ENCODE results near the gene ANKEF1. TPM values are rescaled to one million over a fixed set of nuclear protein-coding genes. Genes with fewer than 3 reads are reported as not detected.
A peak's percentile ranks its signal among the peaks of the same experiment; 100 is the strongest.

ANKEF1 gene
- total RNA-seq: under 1 TPM; 0.45 to 0.58 TPM

GRCh38 chr20:10034717-10035571 is at the start of gene ANKEF1:
Gene ANKEF1, plus strand, starts transcription at chr20:10034987. Its CDS starts 3,315 bp downstream, at chr20:10038302.
- Mint-ChIP-seq H3K9me3 (no peaks in the 10 kb centered on the region), H3K4me1 (ENCODE audit: low read depth) (peaks cover 3% of the 10 kb centered on the region), H3K4me3 (peak within 1 kb of the TSS; percentile 31), H3K36me3 (ENCODE audit: low read depth) (no peaks in the 10 kb centered on the region), H3K27me3 (peaks cover 7% of the 10 kb centered on the region), H3K27ac (no peak within 1 kb of the TSS)
- intact Hi-C loops (cut with micrococcal nuclease): no loop called here
- DNase-seq (peak; percentile 52), ATAC-seq (peak; percentile 83)
- TF ChIP-seq CTCF (IDR thresholded peaks at IDR 0.05): no peak
- CTCF ChIA-PET: interaction anchor here (1.3 kb wide), 1 partner anchor 55 kb away, joined by 4 read pairs; no protein-coding TSS in a partner anchor
- POLR2A ChIA-PET: interaction anchor here (0.7 kb wide), 1 partner anchor 56 kb away, joined by 3 read pairs; no protein-coding TSS in a partner anchor

- POLR2A ChIA-PET: no interaction called here
- no peak for ATAC-seq
- Mint-ChIP-seq H3K27ac (no peak overlapping the region), H3K4me3 (no peak overlapping the region), H3K36me3 (ENCODE audit: low read depth) (no peaks in the 10 kb centered on the region), H3K27me3 (peaks cover 17% of the 10 kb centered on the region), H3K4me1 (ENCODE audit: low read depth) (no peaks in the 10 kb centered on the region), H3K9me3 (no peaks in the 10 kb centered on the region)
- CTCF ChIA-PET: interaction anchor here (1.4 kb wide), 1 partner anchor 15 kb away, joined by 3 read pairs; no protein-coding TSS in a partner anchor
- intact Hi-C loops (cut with micrococcal nuclease): no loop called here
- DNase-seq: no peak
- TF ChIP-seq CTCF (IDR thresholded peaks at IDR 0.05): no peak
Observed at GRCh38 chr20:9985281-9985680, 49.5 kb upstream of the ANKEF1 start.

DNA sequence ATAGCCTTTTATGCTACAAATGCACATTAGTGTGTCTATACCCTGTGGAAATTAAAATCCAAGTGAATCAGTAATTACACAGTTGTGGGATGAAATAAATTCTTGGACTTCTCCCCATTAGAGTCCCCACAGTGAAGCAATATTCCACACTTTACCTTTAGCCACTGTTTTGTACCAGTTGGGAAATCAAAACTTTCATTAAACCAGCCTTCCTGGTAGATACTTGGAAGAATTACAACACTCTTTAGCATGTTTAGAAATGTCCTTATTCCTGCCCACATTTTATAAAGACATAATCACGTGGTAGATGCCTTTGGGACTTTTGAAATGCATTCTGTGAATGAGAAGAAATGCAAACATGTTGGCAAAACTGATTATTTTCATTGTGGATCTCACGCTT is 49.0 kb upstream of the ANKEF1 start:
- ChIA-PET POLR2A (no interaction called here), CTCF (interaction anchor here (1.4 kb wide), 1 partner anchor 16 kb away, joined by 3 read pairs; no protein-coding TSS in a partner anchor)
- Mint-ChIP-seq H3K4me3 (no peak overlapping the region), H3K27ac (no peak overlapping the region), H3K4me1 (ENCODE audit: low read depth) (no peaks in the 10 kb centered on the region), H3K27me3 (peaks cover 17% of the 10 kb centered on the region), H3K9me3 (no peaks in the 10 kb centered on the region), H3K36me3 (ENCODE audit: low read depth) (no peaks in the 10 kb centered on the region)
- no peak for ATAC-seq
- TF ChIP-seq CTCF (IDR thresholded peaks at IDR 0.05): no peak
- intact Hi-C loops (cut with micrococcal nuclease): no loop called here
- no peak for DNase-seq

DNA sequence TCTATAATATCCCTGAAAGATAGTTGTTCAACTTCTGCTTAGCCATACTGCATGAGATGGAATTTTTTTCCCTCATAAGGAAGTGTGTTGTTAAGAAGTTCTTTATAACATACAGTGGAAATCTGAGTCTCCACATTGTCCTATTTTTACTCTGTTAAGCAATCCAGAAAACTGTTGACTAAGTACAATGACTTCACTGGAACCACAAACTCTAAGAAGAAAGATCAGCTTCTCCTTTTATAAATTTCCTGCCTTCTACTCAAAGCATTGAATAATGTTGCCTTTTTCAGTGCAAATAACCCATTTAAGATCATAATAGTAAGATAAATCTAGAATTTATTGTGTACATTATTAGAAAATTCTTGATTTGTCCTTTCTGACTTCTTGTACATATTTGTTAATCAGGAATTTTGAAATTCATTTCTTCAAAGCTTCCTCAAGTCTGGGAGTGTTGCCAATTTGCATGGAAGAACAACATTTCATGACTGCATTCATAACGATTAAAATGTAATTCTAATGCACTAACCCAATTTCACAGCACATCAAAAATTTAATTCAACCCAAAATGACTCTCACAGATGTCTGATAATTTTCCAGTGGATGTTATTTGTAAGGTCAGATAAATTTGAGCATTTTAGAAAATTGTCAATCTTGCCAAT is 45.6 kb upstream of the ANKEF1 start:
- Mint-ChIP-seq H3K9me3 (no peaks in the 10 kb centered on the region), H3K4me3 (no peak overlapping the region), H3K4me1 (ENCODE audit: low read depth) (no peaks in the 10 kb centered on the region), H3K27me3 (peaks cover 20% of the 10 kb centered on the region), H3K36me3 (ENCODE audit: low read depth) (no peaks in the 10 kb centered on the region), H3K27ac (no peak overlapping the region)
- ATAC-seq: no peak
- intact Hi-C loops (cut with micrococcal nuclease): no loop called here
- no peak for TF ChIP-seq CTCF (IDR thresholded peaks at IDR 0.05)
- no peak for DNase-seq
- ChIA-PET CTCF (no interaction called here), POLR2A (no interaction called here)

DNA sequence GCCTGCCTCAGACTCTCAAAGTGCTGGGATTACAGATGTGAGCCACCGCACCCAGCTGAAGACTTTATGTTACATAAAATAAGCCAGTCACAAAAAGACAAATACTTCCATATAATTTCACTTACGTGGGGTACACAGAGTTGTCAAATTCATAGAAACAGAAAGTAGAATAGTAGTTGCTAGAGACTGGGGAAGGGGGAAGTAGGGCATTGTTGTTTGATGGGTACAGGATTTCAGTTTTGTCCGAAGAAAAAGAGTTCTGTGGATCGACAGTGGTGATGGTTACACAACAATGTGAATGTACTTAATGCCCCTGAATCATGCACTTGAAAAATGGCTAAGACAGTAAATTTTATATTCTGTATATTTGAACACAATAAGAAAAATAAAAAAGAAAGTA is 41.6 kb upstream of the ANKEF1 start:
- Mint-ChIP-seq H3K4me1 (ENCODE audit: low read depth) (no peaks in the 10 kb centered on the region), H3K27ac (no peak overlapping the region), H3K27me3 (peaks cover 14% of the 10 kb centered on the region), H3K4me3 (no peak overlapping the region), H3K36me3 (ENCODE audit: low read depth) (no peaks in the 10 kb centered on the region), H3K9me3 (no peaks in the 10 kb centered on the region)
- TF ChIP-seq CTCF (IDR thresholded peaks at IDR 0.05): no peak
- ChIA-PET CTCF (no interaction called here), POLR2A (no interaction called here)
- intact Hi-C loops (cut with micrococcal nuclease): no loop called here
- ATAC-seq: no peak
- no peak for DNase-seq

Measured in activated CD8-positive, alpha-beta T cell treated with anti-CD3 and anti-CD28 coated beads for 36 hours (primary cell).